ENCODE data around the gene ERMARD.

ERMARD gene

DNA sequence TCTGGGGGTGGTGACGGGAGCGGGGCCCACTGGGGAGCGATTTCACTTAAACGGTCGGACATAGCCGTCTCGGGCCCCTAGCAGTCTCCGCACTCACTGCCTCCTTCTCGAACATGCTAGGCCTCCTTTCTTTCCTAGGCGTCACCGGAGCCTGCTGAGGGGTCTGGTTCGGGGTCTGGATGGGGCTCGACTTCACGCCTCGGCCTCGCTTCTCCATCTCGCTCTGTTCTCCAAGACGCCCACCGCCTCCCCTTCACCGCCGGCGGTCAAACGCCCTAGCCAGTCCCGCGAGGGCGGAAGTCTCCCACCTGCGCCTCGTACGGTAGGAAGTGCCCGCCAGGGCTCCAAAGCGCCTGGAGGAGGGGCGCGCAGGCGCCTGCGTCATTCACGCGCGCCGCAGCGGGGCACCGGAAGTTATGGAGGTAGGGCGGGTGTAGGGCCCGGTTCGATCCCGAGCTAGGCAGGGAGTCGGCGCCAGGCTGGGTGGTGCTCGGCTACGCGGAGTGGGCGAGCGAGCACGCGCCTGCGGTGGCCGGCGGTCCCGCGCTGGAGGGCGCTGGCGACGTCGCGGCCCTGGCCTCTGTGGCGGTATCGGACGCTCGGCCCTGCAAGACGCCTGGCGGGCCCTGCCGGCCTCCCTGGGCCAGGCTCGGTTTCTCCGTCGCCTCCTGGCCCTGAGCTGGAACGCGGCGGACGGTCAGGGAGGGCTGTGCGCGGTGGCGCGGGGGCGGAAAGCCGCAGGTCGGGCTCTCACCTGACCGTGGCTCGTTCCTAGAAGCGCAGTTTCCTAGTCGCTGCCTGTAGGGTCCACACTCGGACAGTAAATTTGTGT, at the start of gene ERMARD, which contains the start of gene DYNLT2:
TSS of gene ERMARD (plus strand) at position 381 of the 832 bp plus-strand sequence. CDS start at position 417, 36 bp downstream.
TSS of gene DYNLT2 (minus strand) at position 331 of the 832 bp plus-strand sequence. CDS start at position 217, 114 bp downstream.
- peak; percentile 69 to 95 (median 88) for DNase-seq

GRCh38 chr6:169701954-169702839, 49.2 kb upstream of the ERMARD start, which contains the start of the genes C6orf120 and WDR27:
Gene C6orf120 (plus strand): TSS chr6:169702126. CDS start chr6:169702460, 334 bp downstream.
Gene WDR27 (minus strand): TSS chr6:169702029. CDS start chr6:169689005, 13,024 bp downstream.
- peak; percentile 54 to 97 (median 91) for DNase-seq

GRCh38 chr6:169702840-169703246, 48.6 kb upstream of the ERMARD start:
- DNase-seq = no peak

DNA sequence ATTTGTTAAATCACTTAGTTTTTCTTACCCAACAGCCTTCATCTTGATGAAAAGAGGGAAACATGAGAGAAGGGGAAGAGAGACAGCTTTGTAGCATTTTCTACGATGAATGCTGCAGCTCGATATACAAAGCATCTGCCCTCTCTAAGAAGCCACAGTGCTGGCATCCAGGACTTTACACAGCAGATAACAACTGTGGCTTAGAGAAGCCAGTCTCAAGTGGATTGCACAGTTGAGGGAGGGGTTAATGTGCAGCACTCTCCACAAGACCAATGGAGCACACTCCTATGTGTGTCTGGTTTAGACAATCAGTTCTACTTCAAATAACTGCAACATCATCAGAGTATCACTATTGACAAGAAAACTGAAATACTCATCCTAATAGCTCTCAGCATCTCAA, 43.6 kb upstream of the ERMARD start:
- DNase-seq = no peak

DNA sequence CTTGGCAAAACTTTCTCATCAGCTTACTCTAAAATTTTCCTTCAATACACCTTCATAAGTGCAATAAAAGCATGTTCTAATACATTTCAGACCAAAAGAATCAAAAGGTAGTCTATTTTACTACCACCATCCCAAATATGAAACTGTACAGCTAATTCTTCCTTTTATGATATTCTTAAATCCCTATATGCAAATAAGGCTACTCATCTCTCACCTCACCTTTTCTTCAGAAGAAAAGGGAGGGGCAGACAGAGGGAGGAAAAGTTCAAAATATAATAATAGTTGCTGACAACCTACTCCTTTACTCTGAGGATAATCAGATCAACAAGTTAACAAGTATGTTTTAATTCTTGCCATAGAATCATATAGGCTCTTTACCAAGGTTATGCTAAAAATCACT, 42.1 kb upstream of the ERMARD start:
- no peak for DNase-seq

DNA sequence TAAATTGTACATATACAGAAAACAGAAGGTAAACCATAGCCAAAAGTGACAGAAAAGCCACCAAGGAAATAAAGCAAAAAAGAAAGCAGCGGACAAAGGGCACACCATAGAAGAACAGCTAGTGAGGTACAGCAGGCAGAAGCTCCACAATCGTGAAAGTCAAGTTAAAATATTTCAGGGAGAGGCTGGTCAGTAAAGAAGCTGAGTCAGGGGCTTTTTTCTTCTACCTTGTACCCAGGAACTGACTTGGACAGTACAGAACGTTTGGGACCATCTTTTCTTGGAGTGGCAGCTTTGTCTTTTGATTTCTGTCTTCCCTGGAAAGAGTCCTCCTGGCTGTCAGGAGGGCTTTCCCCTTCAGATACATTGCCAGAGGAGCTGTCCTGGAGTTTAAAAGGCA, 41.4 kb upstream of the ERMARD start:
- DNase-seq = no peak

- DNase-seq = no peak
These were observed 37.2 kb upstream of the ERMARD start for GRCh38 chr6:169714178-169714577.

- no peak for DNase-seq
These were observed 36.8 kb upstream of the ERMARD start for GRCh38 chr6:169714595-169714994.

DNA sequence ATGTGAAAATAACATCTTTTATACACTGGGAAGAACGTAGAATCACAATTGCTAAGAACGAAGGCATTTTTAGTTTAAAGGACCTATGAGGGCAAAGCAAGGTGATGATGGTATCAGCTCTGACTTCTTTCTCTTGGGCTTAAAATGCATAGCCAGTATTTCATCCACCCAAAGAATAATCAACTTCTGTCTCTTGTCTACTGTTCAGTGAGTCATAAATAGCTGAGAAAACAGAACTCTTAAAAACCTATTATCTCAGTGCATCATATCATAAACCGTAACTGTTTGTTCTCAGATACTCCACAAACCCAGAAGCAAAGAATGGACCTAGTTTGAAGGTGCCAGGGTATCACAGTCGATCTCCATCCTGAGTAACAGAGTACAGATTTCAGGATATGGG, 32.3 kb upstream of the ERMARD start:
- no peak for DNase-seq

DNA sequence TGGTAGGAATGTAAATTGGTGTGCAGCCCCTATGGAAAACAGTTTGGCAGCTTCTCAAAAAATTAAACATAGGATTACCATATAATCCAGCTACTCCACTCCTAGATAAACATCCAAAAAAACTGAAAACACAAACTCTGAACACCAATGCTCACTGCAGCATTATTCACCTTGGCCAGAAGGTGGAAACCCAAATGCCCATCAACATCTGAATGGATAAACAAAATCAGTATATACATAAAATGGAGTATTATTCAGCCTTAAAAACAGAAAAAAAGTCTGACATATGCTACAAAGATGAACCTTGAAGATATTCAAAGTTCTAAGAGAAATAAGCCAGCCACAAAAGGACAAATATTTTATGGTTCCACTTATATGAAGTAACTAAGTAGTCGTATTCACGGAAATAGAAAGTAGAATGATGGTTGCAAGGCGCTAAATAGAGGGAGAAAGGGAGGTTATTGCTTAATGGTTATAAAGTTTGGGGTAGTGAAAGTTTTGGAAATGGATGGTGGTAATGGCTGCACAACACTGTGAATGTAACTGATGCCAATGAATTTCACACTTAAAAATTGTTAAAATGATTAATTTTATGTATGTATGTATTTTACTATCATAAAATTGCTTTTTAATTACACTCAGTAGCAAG, 31.1 kb upstream of the ERMARD start:
- DNase-seq = no peak

GRCh38 chr6:169722362-169723199, 28.8 kb upstream of the ERMARD start:
- DNase-seq = peak in 18 of 51 donors; percentile 4 to 70 (median 17)

DNA sequence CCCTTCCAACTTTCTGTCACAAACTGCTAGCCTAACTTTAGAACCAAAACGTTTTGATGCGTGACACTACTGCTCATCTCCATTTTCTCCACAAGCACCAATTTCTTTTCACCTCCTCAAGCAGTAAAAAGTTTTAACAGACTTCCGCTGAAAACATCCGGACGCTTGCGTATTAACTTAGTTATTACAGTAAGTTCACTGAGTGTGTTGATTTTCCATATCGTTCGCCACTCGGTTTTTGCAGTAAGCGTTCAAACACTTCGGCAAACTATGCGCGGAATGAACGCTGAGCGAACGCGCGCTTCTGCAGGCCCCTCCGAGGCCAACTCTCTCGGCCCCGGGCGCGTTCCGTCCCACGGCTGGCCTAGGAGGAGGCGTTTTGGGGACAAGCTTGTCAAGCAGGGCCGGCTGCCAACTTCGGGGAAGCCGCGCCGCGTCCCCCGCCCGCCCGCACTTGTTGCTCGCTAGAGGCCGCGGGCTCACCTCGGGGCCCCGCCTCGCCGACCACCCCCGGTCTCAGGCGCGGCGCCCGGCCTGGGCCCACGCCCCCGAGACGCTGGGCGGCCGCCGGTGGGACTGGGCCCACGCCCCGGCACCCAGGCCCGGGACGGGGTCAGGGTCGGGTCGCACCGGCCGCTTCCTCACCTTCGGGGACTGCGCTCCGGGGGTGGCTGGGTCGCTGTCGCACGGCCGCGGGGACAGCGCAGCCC, 28.1 kb upstream of the ERMARD start:
- DNase-seq = peak in 47 of 51 donors; percentile 22 to 79 (median 61)

DNA sequence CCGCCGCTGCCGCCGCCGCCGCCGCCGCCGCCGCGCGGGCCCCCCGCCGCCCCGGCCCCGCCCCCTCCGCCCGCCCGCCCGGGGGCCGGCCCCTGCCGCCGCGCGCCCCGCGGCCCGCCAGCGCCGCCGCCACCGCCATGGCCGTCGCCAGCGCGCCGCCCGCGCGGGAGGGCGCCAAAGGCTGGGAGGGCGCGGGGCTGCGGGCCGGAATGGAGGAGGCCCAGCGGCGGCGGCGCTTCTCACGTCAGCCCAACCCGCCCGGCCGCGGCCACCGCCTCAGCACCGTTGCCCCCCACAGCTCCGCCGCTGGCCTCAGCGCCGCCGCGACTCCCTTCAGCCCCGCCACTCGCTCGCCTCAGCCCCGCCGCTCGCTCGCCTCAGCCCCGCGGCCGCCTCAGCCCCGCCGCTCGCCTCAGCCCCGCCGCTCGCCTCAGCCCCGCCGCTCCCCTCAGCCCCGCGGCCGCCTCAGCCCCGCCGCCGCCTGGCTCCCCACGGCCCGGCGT, 27.4 kb upstream of the ERMARD start:
- peak in 22 of 51 donors; percentile 20 to 70 (median 46) for DNase-seq

DNA sequence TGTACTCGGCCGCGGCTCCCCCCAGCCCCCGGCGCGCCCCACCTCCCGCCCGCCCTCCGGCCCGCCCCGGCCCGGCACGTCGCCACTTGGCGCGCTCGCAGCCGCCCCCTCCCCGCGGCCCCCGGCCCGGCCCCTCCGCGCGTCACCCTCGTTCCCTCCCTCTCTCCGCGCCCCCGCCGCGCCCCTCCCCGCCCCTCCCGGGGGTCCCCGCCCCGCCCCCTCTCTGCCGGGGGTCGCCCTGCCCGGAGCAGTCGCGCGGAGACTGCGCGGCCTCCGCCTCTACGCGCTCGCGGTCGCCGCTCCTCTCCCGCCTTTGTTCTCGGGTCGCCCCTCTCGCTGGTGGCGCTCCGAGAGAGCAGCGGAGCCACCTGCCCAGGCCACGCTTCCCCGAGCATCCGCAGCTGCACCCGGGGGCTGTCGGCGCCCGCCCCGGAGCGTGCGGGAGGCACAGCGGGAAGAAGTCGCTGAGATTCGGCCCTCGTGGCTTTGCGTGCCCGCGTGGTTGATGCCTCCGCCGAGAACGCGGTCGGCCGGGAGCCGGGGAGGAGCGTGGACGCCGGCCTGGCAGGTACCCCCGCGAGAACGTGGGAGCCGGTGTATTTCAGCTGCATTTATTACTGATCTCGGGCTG, 26.8 kb upstream of the ERMARD start, which contains the start of gene PHF10:
TSS of gene PHF10 (minus strand) at position 7 of the 631 bp plus-strand sequence. CDS start 569 bp downstream, outside the sequence.
- peak in 50 of 51 donors; percentile 13 to 82 (median 52) for DNase-seq

GRCh38 chr6:169725125-169726048, 26.0 kb upstream of the ERMARD start:
- DNase-seq = peak in 33 of 51 donors; percentile 5 to 72 (median 25)

- no peak for DNase-seq
These were observed 25.4 kb upstream of the ERMARD start for GRCh38 chr6:169726049-169726400.

DNA sequence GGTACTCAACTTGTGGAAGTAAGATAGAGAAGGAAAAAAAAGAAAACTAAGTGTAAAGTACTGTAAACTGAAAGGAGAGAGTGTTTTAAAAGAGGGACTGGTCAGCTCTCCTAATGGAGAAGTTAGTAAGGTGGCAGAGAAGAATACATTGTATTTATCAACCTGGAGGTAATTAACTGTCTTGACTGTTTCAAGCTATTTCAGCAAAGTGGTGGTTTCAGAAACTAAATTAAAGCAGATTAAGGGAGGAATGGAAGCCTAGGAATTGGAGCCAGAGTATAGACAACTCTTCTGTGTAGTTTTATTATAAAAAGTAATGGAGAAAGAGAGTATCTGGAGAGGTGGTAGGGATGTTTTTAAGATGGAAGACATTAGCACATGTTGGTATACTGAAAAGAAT, 24.5 kb upstream of the ERMARD start:
- DNase-seq = no peak

- DNase-seq = no peak
These were observed 21.5 kb upstream of the ERMARD start for GRCh38 chr6:169729961-169730360.

Measured in hypothalamus (tissue), 51 donors.